H1 (cell line): Measurements from ENCODE around the gene ATG5. TPM values are rescaled to one million over a fixed set of nuclear protein-coding genes. Genes with fewer than 3 reads are reported as not detected.

ENCODE experiments used
- BRCA1 ChIP-seq: IDR thresholded peaks from 2 replicates; pipeline ENCODE4 v1.6.1; 2012; ENCODE audit warnings: low read depth, low read length, improper control_type of control experiment
- CHD7 ChIP-seq: fragments of 300-600 bp; sonication (generic); IDR thresholded peaks from 2 replicates; pipeline ENCODE4 v1.7.1; 2012; ENCODE audit warnings: low read length, moderate library complexity, mild to moderate bottlenecking, inconsistent platforms; ENCODE audit not compliant: insufficient replicate concordance
- EZH2 ChIP-seq: fragments of 200-600 bp; sonication (generic); IDR thresholded peaks from 2 replicates; pipeline ENCODE4 v1.7.1; 2012; ENCODE audit warnings: low read depth, mild to moderate bottlenecking, moderate library complexity, low read length, inconsistent platforms; ENCODE audit not compliant: severe bottlenecking
- FOSL1 ChIP-seq: IDR thresholded peaks from 2 replicates; pipeline ENCODE4 v1.6.1; 2011; ENCODE audit warnings: mild to moderate bottlenecking, low read depth, low read length, moderate library complexity; ENCODE audit not compliant: insufficient read depth
- polyA plus RNA-seq, 7 experiments: library from polyadenylated mRNA; depleted of rRNA in 3 of 7; stranded (reverse) in 5 of 7; unstranded in 2 of 7; fragments of >200 nt in 5 of 7; fragments of 200-250 nt in 2 of 7; gene quantifications; 1 replicate in 5 of 7; 2 replicates in 1 of 7; 4 replicates in 1 of 7; pipeline versions ENCODE4 v1.2.1 to v1.2.3, GENCODE V29; 2011 to 2013; ENCODE audit warnings: missing spikeins in 2 of 7, mixed read lengths in 2 of 7
- total RNA-seq: library from RNA; stranded (reverse); fragmentation: NEBNext Ultra II Directional; extraction: Animal tissue kit (Norgen Biotek cat#: 25700); gene quantifications from 2 replicates; pipeline ENCODE4 v1.2.1, GENCODE V29; 2021

Gene ATG5
- total and polyA plus RNA-seq, 2 of the 8 experiments (the other 6 are each of a cell fraction or from before 2014, with no cell fraction given), result 18.2 to 39.0 TPM

- TF ChIP-seq CHD7, result no peak
- TF ChIP-seq BRCA1, result no peak
- TF ChIP-seq EZH2, result no peak
- TF ChIP-seq FOSL1, result no peak
Measured at GRCh38 chr6:106373502-106374239, 48.1 kb upstream of the ATG5 start (continued).
